Activated T-helper 2 cell treated with anti-CD3 and anti-CD28 coated beads, Interferon-gamma antibody, Interleukin-2, Interleukin-4, amounts not matched to agents 10 μg/mL and 5 μg/mL and 100 μg/mL, durations not matched to agents 14 hours and 24 hours and 36 hours (primary cell): ENCODE results near the gene GPR87. TPM values are rescaled to one million over a fixed set of nuclear protein-coding genes. Genes with fewer than 3 reads are reported as not detected.

Experiments
- DNase-seq: peaks from one replicate; pipeline ENCODE4 v3.0.0; 2021; ENCODE audit warnings: low spot score
- H3K27ac Mint-ChIP-seq: one replicate; pipeline ENCODE4 v1.8.0; 2021; ENCODE audit warnings: mixed read lengths
- H3K27me3 Mint-ChIP-seq: one replicate; pipeline ENCODE4 v1.8.0; 2021; ENCODE audit warnings: low read depth, mixed read lengths
- H3K36me3 Mint-ChIP-seq: one replicate; pipeline ENCODE4 v1.8.0; 2021; ENCODE audit warnings: low read depth, mixed read lengths
- H3K4me1 Mint-ChIP-seq: one replicate; pipeline ENCODE4 v1.8.0; 2021; ENCODE audit warnings: low read depth, mixed read lengths
- H3K4me3 Mint-ChIP-seq: one replicate; pipeline ENCODE4 v1.8.0; 2021; ENCODE audit warnings: low read depth, mild to moderate bottlenecking, moderate library complexity, mixed read lengths
- H3K9me3 Mint-ChIP-seq: one replicate; pipeline ENCODE4 v1.8.0; 2021; ENCODE audit warnings: mixed read lengths
- intact Hi-C: fragments of 100-400 bp; cut with micrococcal nuclease; formaldehyde crosslinking; loops from one replicate; pipeline ENCODE4 v1.15.1; 2023
- total RNA-seq: library from RNA; stranded (reverse); gene quantifications from 2 replicates; pipeline ENCODE4 v1.2.3, GENCODE V29; 2022

Gene GPR87, protein sequence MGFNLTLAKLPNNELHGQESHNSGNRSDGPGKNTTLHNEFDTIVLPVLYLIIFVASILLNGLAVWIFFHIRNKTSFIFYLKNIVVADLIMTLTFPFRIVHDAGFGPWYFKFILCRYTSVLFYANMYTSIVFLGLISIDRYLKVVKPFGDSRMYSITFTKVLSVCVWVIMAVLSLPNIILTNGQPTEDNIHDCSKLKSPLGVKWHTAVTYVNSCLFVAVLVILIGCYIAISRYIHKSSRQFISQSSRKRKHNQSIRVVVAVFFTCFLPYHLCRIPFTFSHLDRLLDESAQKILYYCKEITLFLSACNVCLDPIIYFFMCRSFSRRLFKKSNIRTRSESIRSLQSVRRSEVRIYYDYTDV
- total RNA-seq, result 1.1 and 1.2 TPM in 2 replicates

DNA sequence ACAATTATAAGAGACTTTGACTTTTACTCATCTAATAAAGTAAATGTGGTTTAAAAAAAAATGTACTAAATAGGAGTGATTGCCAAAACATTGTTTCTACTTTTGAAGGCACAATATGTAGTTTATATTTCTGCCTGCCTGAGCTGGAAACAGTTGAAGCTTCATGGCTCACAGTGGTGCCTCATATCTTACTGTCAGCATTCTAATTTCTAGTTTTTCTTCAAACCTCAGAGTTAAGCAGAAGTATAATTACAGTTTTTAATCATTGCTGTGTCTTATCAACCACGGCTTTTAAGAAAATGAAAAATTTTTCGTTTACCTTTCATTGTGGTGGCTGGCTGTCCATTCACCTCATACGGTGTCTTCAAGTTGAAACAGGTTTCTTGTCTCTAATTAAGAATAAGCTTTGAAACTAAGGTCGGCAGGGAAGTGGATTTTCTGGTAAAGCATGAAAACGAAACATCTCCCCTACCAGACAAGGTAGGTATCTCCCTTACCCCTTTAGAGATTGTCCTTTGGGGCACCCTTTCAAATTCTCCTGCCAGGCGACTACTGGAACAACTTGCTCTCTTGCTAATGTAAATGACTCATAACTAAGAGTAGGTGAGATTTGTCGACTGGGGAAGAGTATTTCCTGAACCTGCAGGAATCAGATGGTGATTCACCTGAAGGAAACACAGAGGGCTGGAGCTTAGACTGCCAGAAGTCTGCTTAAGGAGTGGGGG, at the start of gene GPR87:
Gene GPR87 (minus strand): TSS at position 554 of the 725 bp plus-strand sequence. CDS start 16,720 bp downstream, outside the sequence.
- DNase-seq, result no peak
- no peaks in the 10 kb centered on the region for H3K27me3 Mint-ChIP-seq

DNA sequence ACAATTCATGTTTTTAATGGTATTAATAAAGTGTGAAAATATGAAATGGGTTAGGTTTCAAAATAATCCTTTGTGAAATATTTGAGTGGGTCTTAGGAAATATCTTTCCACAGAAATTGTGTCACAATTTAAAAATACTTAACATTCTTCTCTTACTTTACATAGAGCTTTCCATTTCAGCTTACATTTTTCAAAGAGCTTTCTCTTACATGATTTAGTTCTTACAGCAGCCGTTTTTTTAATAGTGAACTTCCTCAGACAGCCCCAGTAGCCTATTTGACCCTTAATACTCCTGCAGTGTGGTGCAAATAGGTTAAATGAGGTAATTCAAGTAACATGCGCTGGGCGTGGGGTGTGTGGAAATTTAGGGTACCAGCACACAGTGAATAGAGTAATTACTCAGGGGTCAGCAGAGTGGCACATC, 46.1 kb upstream of the GPR87 start:
- peaks cover 1% of the 10 kb centered on the region for H3K4me1 Mint-ChIP-seq
- no peak for DNase-seq
- no peak overlapping the region for H3K27ac Mint-ChIP-seq
- H3K36me3 Mint-ChIP-seq, result no peaks in the 10 kb centered on the region
- no peaks in the 10 kb centered on the region for H3K9me3 Mint-ChIP-seq
- no peaks in the 10 kb centered on the region for H3K27me3 Mint-ChIP-seq
- H3K4me3 Mint-ChIP-seq, result no peak overlapping the region
- intact Hi-C loops, result no loop called here

More for the DNA sequence above, at the start of gene GPR87:
- Mint-ChIP-seq H3K4me1 (peaks cover 51% of the 10 kb centered on the region), H3K9me3 (no peaks in the 10 kb centered on the region), H3K4me3 (peak within 1 kb of the TSS; percentile 55), H3K36me3 (peaks cover 4% of the 10 kb centered on the region), H3K27ac (peak within 1 kb of the TSS; percentile 80)
- intact Hi-C loops, result loop anchor here (1.0 to 10.0 kb wide), 4 partner anchors 11 to 808 kb away; no protein-coding TSS in a partner anchor

GRCh38 chr3:151357463-151357850, 40.8 kb upstream of the GPR87 start:
- Mint-ChIP-seq H3K27ac (no peak overlapping the region), H3K4me3 (no peak overlapping the region), H3K9me3 (no peaks in the 10 kb centered on the region), H3K4me1 (peaks cover under 1% of the 10 kb centered on the region), H3K36me3 (no peaks in the 10 kb centered on the region), H3K27me3 (no peaks in the 10 kb centered on the region)
- intact Hi-C loops, result no loop called here
- DNase-seq, result no peak

- no peaks in the 10 kb centered on the region for H3K9me3 Mint-ChIP-seq
- H3K4me3 Mint-ChIP-seq, result no peak overlapping the region
- peaks cover 5% of the 10 kb centered on the region for H3K4me1 Mint-ChIP-seq
- no peaks in the 10 kb centered on the region for H3K27me3 Mint-ChIP-seq
- H3K27ac Mint-ChIP-seq, result no peak overlapping the region
- intact Hi-C loops, result no loop called here
- H3K36me3 Mint-ChIP-seq, result no peaks in the 10 kb centered on the region
- no peak for DNase-seq
Measured at GRCh38 chr3:151356794-151357462, 40.3 kb upstream of the GPR87 start.

- peaks cover 12% of the 10 kb centered on the region for H3K27me3 Mint-ChIP-seq
- DNase-seq, result no peak
- intact Hi-C loops, result no loop called here
- peaks cover 21% of the 10 kb centered on the region for H3K4me1 Mint-ChIP-seq
- H3K36me3 Mint-ChIP-seq, result no peaks in the 10 kb centered on the region
- no peaks in the 10 kb centered on the region for H3K9me3 Mint-ChIP-seq
- H3K4me3 Mint-ChIP-seq, result no peak overlapping the region
- H3K27ac Mint-ChIP-seq, result no peak overlapping the region
Measured at GRCh38 chr3:151351648-151352047, 35.0 kb upstream of the GPR87 start.

DNA sequence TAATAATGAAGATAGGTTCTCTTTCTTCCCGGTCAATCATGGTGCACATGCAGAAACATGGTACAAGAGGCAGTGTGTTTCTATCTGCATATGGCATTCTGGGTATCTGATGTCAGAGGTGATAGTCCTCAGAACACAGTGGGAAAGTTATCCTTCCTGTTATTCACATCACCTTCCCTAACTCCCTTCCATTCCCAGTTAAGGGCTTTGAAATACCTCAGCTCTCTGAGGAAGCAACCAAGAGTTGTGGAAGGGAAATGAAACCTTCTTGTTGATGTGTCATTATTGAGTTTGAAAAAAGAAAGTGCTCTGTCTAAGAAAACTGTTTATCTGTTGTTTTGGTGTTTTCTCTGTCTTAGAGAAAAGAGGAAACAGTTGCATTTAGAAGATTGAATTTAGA, 34.6 kb upstream of the GPR87 start:
- Mint-ChIP-seq H3K9me3 (no peaks in the 10 kb centered on the region), H3K27me3 (peaks cover 16% of the 10 kb centered on the region), H3K27ac (no peak overlapping the region), H3K36me3 (no peaks in the 10 kb centered on the region), H3K4me3 (no peak overlapping the region), H3K4me1 (peaks cover 24% of the 10 kb centered on the region)
- DNase-seq, result no peak
- intact Hi-C loops, result no loop called here

DNA sequence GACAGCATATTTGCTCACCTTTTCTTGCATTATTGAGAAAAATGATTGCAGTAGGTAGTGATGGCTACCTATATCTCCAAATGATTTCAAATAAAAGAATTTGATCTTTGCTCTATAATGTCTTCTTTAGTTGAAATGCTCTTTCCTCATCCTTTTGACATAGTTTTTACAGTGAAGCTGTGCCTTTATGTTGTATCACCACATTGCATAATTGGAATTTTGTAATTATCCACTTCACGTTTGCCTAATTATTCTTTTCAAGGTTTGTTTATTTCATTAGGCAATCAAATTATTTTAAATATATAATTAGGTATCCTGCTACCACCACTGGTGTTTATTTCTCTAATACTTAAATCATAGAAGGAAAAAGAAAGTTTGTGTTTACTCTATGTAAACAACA, 34.0 kb upstream of the GPR87 start:
- H3K9me3 Mint-ChIP-seq, result no peaks in the 10 kb centered on the region
- H3K4me1 Mint-ChIP-seq, result peaks cover 29% of the 10 kb centered on the region
- H3K27ac Mint-ChIP-seq, result no peak overlapping the region
- intact Hi-C loops, result no loop called here
- H3K36me3 Mint-ChIP-seq, result no peaks in the 10 kb centered on the region
- peaks cover 21% of the 10 kb centered on the region for H3K27me3 Mint-ChIP-seq
- no peak for DNase-seq
- no peak overlapping the region for H3K4me3 Mint-ChIP-seq

DNA sequence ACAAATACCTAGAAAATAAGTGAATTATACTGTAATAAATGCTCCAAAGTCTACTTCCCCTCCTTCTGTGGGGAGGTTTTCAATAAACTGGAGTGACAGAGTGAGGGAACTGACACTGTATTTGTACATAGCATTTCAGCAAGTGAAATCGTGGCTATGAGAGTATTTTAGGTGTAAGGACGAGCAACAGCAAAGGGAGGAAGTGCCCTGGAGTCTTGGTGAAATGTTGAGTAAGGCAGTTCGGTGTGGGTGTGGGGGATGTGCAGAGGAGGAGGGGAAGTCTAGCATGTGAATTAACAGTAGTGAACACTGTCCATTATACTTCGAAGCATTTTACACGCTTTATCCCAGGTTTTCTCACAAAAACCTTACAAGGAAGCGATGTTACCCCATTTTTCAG, 30.8 kb upstream of the GPR87 start:
- intact Hi-C loops, result no loop called here
- Mint-ChIP-seq H3K36me3 (no peaks in the 10 kb centered on the region), H3K4me1 (peaks cover 29% of the 10 kb centered on the region), H3K27me3 (peaks cover 42% of the 10 kb centered on the region), H3K27ac (no peak overlapping the region), H3K9me3 (no peaks in the 10 kb centered on the region), H3K4me3 (no peak overlapping the region)
- DNase-seq, result no peak

DNA sequence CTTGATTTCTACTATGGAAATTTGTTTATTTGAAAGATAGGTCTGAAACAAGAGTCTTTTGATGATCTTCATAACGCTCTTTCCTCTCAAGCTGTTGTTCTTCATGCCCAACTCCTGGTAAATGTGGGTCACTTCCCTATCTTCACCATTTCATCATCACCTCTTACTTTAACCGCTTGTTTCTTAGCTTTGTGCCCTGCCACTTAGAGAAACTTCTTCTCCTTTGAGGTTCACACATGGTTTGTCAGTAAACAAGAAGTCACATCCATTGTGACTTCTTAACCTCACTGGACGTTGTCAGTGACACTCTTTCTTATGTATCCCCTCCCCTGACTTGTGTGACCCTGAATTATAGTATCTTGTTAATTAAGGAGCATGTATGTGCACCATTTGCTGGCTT, 29.7 kb upstream of the GPR87 start:
- Mint-ChIP-seq H3K4me1 (peaks cover 19% of the 10 kb centered on the region), H3K27ac (no peak overlapping the region), H3K9me3 (no peaks in the 10 kb centered on the region), H3K4me3 (no peak overlapping the region), H3K27me3 (peaks cover 46% of the 10 kb centered on the region), H3K36me3 (no peaks in the 10 kb centered on the region)
- DNase-seq, result no peak
- intact Hi-C loops, result no loop called here

DNA sequence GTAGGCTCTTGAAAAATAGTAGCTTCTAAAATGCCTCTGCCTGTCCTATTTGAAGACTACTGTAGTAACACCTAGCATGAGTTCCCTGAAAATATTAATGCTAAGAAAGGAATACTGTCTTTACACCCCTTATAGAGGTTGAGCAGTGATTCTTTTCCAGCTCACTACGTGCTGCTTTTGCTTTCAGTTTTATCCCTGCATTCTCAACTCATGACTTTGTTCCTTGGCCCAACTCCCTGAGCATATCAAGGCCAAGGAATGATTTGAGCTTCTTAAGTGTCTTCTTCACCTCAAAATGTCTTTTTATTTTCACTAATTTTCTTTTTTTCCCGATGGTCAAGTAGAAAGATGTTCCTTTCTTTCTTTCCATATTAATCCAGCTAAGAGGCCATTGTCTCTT, 29.2 kb upstream of the GPR87 start:
- intact Hi-C loops, result no loop called here
- Mint-ChIP-seq H3K4me1 (peaks cover 15% of the 10 kb centered on the region), H3K36me3 (no peaks in the 10 kb centered on the region), H3K9me3 (no peaks in the 10 kb centered on the region), H3K27me3 (peaks cover 48% of the 10 kb centered on the region), H3K4me3 (no peak overlapping the region), H3K27ac (no peak overlapping the region)
- no peak for DNase-seq

DNA sequence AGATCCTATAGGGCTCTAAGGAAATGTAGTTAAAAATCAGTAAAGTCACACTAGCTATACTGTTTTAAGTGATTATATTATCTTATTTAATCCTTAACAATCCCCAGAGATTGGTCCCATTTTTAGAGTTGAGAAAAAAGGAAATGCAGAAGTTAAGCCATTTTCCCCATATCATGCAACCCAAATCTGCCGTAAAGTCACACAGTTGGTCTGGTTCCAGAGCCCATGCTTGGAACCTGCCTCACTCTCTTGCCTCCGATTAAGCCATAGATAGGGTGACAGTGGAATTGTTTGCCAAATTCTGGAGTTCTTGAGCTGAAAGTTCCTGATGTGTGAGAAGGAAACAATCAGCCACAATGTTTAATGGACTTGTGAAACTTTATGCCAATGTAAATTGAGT, 15.1 kb upstream of the GPR87 start:
- H3K4me3 Mint-ChIP-seq, result no peak overlapping the region
- no peak overlapping the region for H3K27ac Mint-ChIP-seq
- H3K4me1 Mint-ChIP-seq, result peaks cover 13% of the 10 kb centered on the region
- no peaks in the 10 kb centered on the region for H3K9me3 Mint-ChIP-seq
- peaks cover 6% of the 10 kb centered on the region for H3K27me3 Mint-ChIP-seq
- intact Hi-C loops, result no loop called here
- no peaks in the 10 kb centered on the region for H3K36me3 Mint-ChIP-seq
- DNase-seq, result no peak

DNA sequence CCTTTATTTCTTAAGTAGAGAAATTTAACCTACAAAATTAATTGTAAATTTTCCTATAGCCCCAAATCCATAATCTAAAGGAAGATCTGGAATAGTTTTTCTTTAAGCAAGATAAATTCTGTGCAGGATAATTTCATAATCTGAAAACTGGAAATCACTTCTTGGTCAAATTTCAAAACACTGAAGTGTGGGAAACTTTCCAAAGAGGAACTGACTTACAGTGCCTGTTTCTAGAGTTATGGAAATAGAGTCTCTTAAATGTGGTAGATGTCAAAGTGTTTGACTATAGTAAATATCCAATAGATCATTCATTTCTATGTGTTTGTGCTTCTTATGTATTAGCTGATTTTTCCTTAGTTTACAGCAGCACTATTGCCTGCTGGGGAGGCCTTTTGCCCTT, 14.3 kb upstream of the GPR87 start:
- H3K27me3 Mint-ChIP-seq, result peaks cover 3% of the 10 kb centered on the region
- no peak for DNase-seq
- no peak overlapping the region for H3K27ac Mint-ChIP-seq
- H3K4me3 Mint-ChIP-seq, result no peak overlapping the region
- intact Hi-C loops, result no loop called here
- peaks cover 13% of the 10 kb centered on the region for H3K4me1 Mint-ChIP-seq
- no peaks in the 10 kb centered on the region for H3K9me3 Mint-ChIP-seq
- H3K36me3 Mint-ChIP-seq, result no peaks in the 10 kb centered on the region

GRCh38 chr3:151330379-151330778, 13.8 kb upstream of the GPR87 start:
- Mint-ChIP-seq H3K4me1 (peaks cover 13% of the 10 kb centered on the region), H3K36me3 (no peaks in the 10 kb centered on the region), H3K9me3 (no peaks in the 10 kb centered on the region), H3K27ac (no peak overlapping the region), H3K4me3 (no peak overlapping the region), H3K27me3 (peaks cover 3% of the 10 kb centered on the region)
- no peak for DNase-seq
- intact Hi-C loops, result no loop called here
